GM13977 (cell line): ENCODE data around the gene RBMXL3.
"Not testable (repeated sequence)": the region's sequence is repeated elsewhere in the genome, so short reads cannot be mapped to it uniquely, and the experiment has no call there.

ENCODE experiments used
- DNase-seq: peaks from one replicate; pipeline ENCODE4 v3.0.0; 2012; ENCODE audit warnings: low spot score
- CTCF ChIP-seq: IDR thresholded peaks from 2 replicates; pipeline ENCODE4 v1.5.1; 2012; ENCODE audit warnings: mild to moderate bottlenecking, control low read depth; ENCODE audit not compliant: insufficient read depth; ENCODE audit errors: extremely low read depth, missing control alignments
- in situ Hi-C: fragments of 300-500 bp; cut with MboI; formaldehyde crosslinking; loops from one replicate; pipeline ENCODE4 v1.12.0; 2022; ENCODE audit warnings: low sequenced_read_pairs, low pct_unique_long_range_greater_than_20kb, mixed read lengths, inconsistent platforms; ENCODE audit not compliant: unreplicated experiment

RBMXL3 gene

DNA sequence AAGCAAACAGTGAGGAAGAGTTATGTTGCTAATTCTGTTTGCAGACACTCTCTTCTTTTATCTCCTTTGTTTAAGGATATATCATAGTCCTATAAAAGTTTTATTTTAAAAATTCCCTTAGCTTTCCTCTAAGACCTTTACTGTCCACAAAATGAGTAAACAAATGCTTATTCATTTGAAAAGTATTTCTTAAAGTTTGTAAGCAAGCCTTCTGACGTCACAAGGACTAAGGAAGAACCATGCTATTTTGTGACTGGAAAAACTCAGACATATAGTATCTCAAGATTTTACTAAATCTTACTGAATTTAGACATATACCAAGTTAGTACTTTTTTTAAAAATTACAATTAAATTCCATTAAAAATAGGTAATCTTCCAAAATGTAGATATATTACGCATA lies 5.2 kb upstream of the RBMXL3 start:
- TF ChIP-seq CTCF = no peak
- DNase-seq = no peak
- in situ Hi-C loops = no loop called here

- no peak for TF ChIP-seq CTCF
- in situ Hi-C loops = no loop called here
- DNase-seq = no peak
Measured at GRCh38 chrX:115189646-115190635, 731 bp downstream of the RBMXL3 start.

GRCh38 chrX:115190636-115191489 lies 1.7 kb downstream of the RBMXL3 start:
- TF ChIP-seq CTCF = no peak
- in situ Hi-C loops = no loop called here
- DNase-seq = no peak

DNA sequence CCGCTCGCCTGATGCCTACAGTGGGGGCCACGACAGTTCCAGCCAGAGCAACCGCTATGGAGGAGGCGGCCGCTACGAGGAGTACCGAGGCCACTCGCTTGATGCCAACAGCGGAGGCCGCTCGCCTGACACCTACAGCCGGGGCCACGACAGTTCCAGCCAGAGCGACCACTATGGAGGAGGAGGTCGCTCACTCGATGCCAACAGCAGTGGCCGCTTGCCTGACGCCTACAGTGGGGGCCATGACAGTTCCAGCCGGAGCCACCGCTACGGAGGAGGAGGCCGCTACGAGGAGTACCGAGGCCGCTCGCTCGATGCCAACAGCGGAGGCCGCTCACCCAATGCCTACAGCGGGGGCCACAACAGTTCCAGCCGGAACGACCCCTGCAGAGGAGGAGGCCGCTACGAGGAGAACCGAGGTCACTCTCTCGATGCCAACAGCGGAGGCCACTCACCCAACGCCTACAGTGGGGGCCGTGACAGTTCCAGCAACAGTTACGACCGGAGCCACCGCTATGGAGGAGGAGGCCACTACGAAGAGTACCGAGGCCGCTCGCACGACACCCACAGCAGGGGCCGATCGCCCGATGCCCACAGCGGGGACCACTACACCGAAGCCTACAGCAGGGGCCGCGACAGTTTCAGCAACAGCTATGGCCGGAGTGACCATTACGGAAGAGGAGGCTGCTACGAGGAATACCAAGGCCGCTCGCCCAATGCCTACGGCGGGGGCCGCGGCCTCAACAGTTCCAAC lies 2.5 kb downstream of the RBMXL3 start:
- TF ChIP-seq CTCF = no peak
- no peak for DNase-seq
- in situ Hi-C loops = no loop called here

DNA sequence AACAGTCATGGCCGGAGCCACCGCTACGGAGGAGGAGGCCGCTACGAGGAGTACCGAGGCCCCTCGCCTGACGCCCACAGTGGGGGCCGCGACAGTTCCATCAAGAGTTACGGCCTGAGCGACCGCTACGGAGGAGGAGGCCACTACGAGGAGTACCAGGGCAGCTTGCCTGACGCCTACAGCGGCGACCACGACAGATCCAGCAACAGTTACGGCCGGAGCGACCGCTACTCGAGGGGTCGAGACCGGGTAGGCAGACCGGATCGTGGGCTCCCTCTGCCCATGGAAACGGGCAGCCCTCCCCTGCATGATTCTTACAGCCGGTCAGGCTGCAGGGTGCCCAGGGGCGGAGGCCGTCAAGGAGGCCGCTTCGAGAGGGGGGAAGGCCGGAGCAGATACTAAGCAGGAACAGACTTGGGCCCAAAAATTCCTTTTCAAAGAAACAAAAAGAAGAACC lies 3.1 kb downstream of the RBMXL3 start:
- no peak for TF ChIP-seq CTCF
- in situ Hi-C loops = no loop called here

GRCh38 chrX:115204040-115204439 lies 14.8 kb downstream of the RBMXL3 start:
- no peak for TF ChIP-seq CTCF
- no peak for DNase-seq

More for the DNA sequence above, 3.1 kb downstream of the RBMXL3 start:
- DNase-seq = no peak

DNA sequence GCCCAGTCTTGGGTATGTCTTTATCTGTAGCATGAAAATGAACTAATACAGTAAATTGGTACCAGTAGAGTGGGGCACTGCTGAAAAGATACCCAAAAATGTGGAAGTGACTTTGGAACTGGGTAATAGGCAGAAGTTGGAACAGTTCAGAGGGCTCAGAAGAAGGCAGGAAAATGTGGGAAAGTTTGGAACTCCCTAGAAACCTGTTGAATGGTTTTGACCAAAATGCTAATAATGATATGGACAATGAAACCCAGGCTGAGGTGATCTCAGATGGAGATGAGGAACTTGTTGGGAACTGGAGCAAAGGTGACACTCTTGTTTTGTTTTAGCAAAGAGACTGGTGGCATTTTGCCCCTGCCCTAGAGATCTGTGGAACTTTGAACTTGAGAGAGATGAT lies 20.3 kb downstream of the RBMXL3 start:
- in situ Hi-C loops, DNase-seq: not testable (repeated sequence)

More at GRCh38 chrX:115204040-115204439, 14.8 kb downstream of the RBMXL3 start:
- in situ Hi-C loops = no loop called here
